WTC11 (cell line): ENCODE results near the gene CTNNA3. TPM values are rescaled to one million over a fixed set of nuclear protein-coding genes. Genes with fewer than 3 reads are reported as not detected.

Experiments used
- ATAC-seq: fragments of 200-7000 bp; cut with Tn5 transposase; 2 replicates; pipeline ENCODE4 v1.10.0; 2021; ENCODE audit warnings: mild to moderate bottlenecking, moderate library complexity
- CTCF ChIA-PET: fragments of 300-600 bp; sonication (Branson Sonifier 250); formaldehyde crosslinking; loops from one replicate; lab custom pipeline; 2021; ENCODE audit warnings: antibody characterized with exemption; lab: Charles Lee
- POLR2A ChIA-PET: fragments of 350-600 bp; sonication (Branson Sonifier 250); formaldehyde crosslinking; loops from one replicate; lab custom pipeline; 2021; ENCODE audit warnings: antibody characterized with exemption; lab: Charles Lee
- DNase-seq: peaks from one replicate; pipeline ENCODE4 v3.0.0; 2021; ENCODE audit warnings: low spot score
- H3K27ac Mint-ChIP-seq: 2 replicates; pipeline ENCODE4 v1.8.0; 2021; ENCODE audit warnings: mixed read lengths
- H3K27me3 Mint-ChIP-seq: 2 replicates; pipeline ENCODE4 v1.8.0; 2021; ENCODE audit warnings: low read depth, mild to moderate bottlenecking, moderate library complexity, mixed read lengths
- H3K36me3 Mint-ChIP-seq: 2 replicates; pipeline ENCODE4 v1.8.0; 2021; ENCODE audit warnings: mixed read lengths
- H3K4me1 Mint-ChIP-seq: 2 replicates; pipeline ENCODE4 v1.8.0; 2022; ENCODE audit warnings: mixed read lengths
- H3K4me3 Mint-ChIP-seq: 2 replicates; pipeline ENCODE4 v1.8.0; 2021; ENCODE audit warnings: mild to moderate bottlenecking, moderate library complexity, mixed read lengths
- H3K9me3 Mint-ChIP-seq: 2 replicates; pipeline ENCODE4 v1.8.0; 2021; ENCODE audit warnings: mixed read lengths
- ATF2 ChIP-seq: sonication (generic); formaldehyde crosslinking; IDR thresholded peaks from 2 replicates; pipeline ENCODE4 v1.8.1; 2022; ENCODE audit warnings: low read depth, missing genetic modification reagents, borderline replicate concordance
- E2F1 ChIP-seq: sonication (generic); formaldehyde crosslinking; IDR thresholded peaks from 2 replicates; pipeline ENCODE4 v1.8.0; 2022; ENCODE audit warnings: mild to moderate bottlenecking, missing genetic modification reagents
- E2F5 ChIP-seq: sonication (generic); formaldehyde crosslinking; IDR thresholded peaks from 2 replicates; pipeline ENCODE4 v1.8.1; 2022; ENCODE audit warnings: mild to moderate bottlenecking, moderate library complexity, missing genetic modification reagents
- FOXK1 ChIP-seq: sonication (generic); formaldehyde crosslinking; IDR thresholded peaks from 2 replicates; pipeline ENCODE4 v1.8.0; 2022; ENCODE audit warnings: mild to moderate bottlenecking, moderate library complexity, missing genetic modification reagents
- FOXP4 ChIP-seq: sonication (generic); formaldehyde crosslinking; IDR thresholded peaks from 2 replicates; pipeline ENCODE4 v1.8.0; 2022; ENCODE audit warnings: mild to moderate bottlenecking, missing genetic modification reagents
- IRF1 ChIP-seq: sonication (generic); formaldehyde crosslinking; IDR thresholded peaks from 2 replicates; pipeline ENCODE4 v1.8.0; 2023; ENCODE audit warnings: missing genetic modification reagents
- IRF2 ChIP-seq: sonication (generic); formaldehyde crosslinking; IDR thresholded peaks from 2 replicates; pipeline ENCODE4 v1.8.0; 2022; ENCODE audit warnings: low read depth, missing genetic modification reagents, borderline replicate concordance
- NR2C2 ChIP-seq: sonication (generic); formaldehyde crosslinking; IDR thresholded peaks from 2 replicates; pipeline ENCODE4 v1.8.0; 2022; ENCODE audit warnings: mild to moderate bottlenecking, missing genetic modification reagents
- TEAD1 ChIP-seq: sonication (generic); formaldehyde crosslinking; IDR thresholded peaks from 2 replicates; pipeline ENCODE4 v1.8.0; 2022; ENCODE audit warnings: mild to moderate bottlenecking, missing genetic modification reagents
- ZBTB43 ChIP-seq: sonication (generic); formaldehyde crosslinking; IDR thresholded peaks from 2 replicates; pipeline ENCODE4 v1.8.1; 2023; ENCODE audit warnings: mild to moderate bottlenecking, missing genetic modification reagents
- ZMAT4 ChIP-seq: fragments of 250-450 bp; sonication (Bioruptor Pico); IDR thresholded peaks from 2 replicates; pipeline ENCODE4 v1.9.0; 2021; ENCODE audit warnings: mild to moderate bottlenecking
- ZNF219 ChIP-seq: sonication (generic); formaldehyde crosslinking; IDR thresholded peaks from 2 replicates; pipeline ENCODE4 v1.8.0; 2023; ENCODE audit warnings: missing genetic modification reagents, mild to moderate bottlenecking, borderline replicate concordance
- ZNF232 ChIP-seq: sonication (generic); formaldehyde crosslinking; IDR thresholded peaks from 2 replicates; pipeline ENCODE4 v1.8.0; 2022; ENCODE audit warnings: mild to moderate bottlenecking, missing genetic modification reagents
- ZNF281 ChIP-seq: sonication (generic); formaldehyde crosslinking; IDR thresholded peaks from 2 replicates; pipeline ENCODE4 v1.8.0; 2023; ENCODE audit warnings: mild to moderate bottlenecking, missing genetic modification reagents
- ZNF416 ChIP-seq: fragments of 250-450 bp; sonication (Bioruptor Pico); IDR thresholded peaks from 2 replicates; pipeline ENCODE4 v1.9.0; 2021; ENCODE audit warnings: mild to moderate bottlenecking, inconsistent platforms
- ZSCAN18 ChIP-seq: fragments of 250-450 bp; sonication (Bioruptor Pico); IDR thresholded peaks from 2 replicates; pipeline ENCODE4 v2.1.2; 2022; ENCODE audit warnings: mild to moderate bottlenecking, moderate library complexity
- total RNA-seq: library from RNA; stranded (reverse); gene quantifications from 3 replicates; pipeline ENCODE4 v1.2.3, GENCODE V29; 2021

CTNNA3 gene
- total RNA-seq, 1 experiment from 2014 or later = 6.1 TPM

- CTCF ChIA-PET = no interaction called here
- DNase-seq (no peak), ATAC-seq (peak; percentile 65)
- H3K9me3 Mint-ChIP-seq = no peaks in the 10 kb centered on the region
- no peaks in the 10 kb centered on the region; the same call in 1 of the 2 replicates for H3K27me3 Mint-ChIP-seq
- no peak overlapping the region for H3K27ac Mint-ChIP-seq
- no peak overlapping the region for H3K4me3 Mint-ChIP-seq
- no peak for TF ChIP-seq FOXK1 (CRISPR knock-in tag)
- TF ChIP-seq IRF2 (CRISPR knock-in tag) = no peak
- TF ChIP-seq ZNF281 (CRISPR knock-in tag) = no peak
- TF ChIP-seq, all 79 proteins: peak for 0
- POLR2A ChIA-PET = no interaction called here
- Mint-ChIP-seq H3K36me3 (no peaks in the 10 kb centered on the region; the same call in 1 of the 2 replicates), H3K4me1 (peaks cover 25% of the 10 kb centered on the region)
These were observed 310.4 kb downstream of the CTNNA3 start for GRCh38 chr10:67385566-67385965.

- Mint-ChIP-seq H3K4me1 (peaks cover 25% of the 10 kb centered on the region), H3K36me3 (no peaks in the 10 kb centered on the region; the same call in 1 of the 2 replicates), H3K4me3 (no peak overlapping the region), H3K9me3 (no peaks in the 10 kb centered on the region), H3K27me3 (no peaks in the 10 kb centered on the region; the same call in 1 of the 2 replicates), H3K27ac (no peak overlapping the region)
- no peak for DNase-seq
- POLR2A ChIA-PET = no interaction called here
- TF ChIP-seq FOXP4 (CRISPR knock-in tag) (no peak), TEAD1 (CRISPR knock-in tag) (no peak), IRF1 (no peak), E2F5 (CRISPR knock-in tag) (no peak), ZNF416 (CRISPR knock-in tag) (no peak), ZMAT4 (CRISPR knock-in tag) (no peak)
- no peak for ATAC-seq
- CTCF ChIA-PET = no interaction called here
These were observed 310.9 kb downstream of the CTNNA3 start for GRCh38 chr10:67385089-67385488.

GRCh38 chr10:67331121-67331910 is 364.7 kb downstream of the CTNNA3 start:
- DNase-seq (no peak), ATAC-seq (no peak)
- Mint-ChIP-seq H3K27ac (no peak overlapping the region), H3K36me3 (no peaks in the 10 kb centered on the region), H3K9me3 (peaks cover 11% of the 10 kb centered on the region), H3K27me3 (no peaks in the 10 kb centered on the region), H3K4me3 (no peak overlapping the region), H3K4me1 (peaks cover 15% of the 10 kb centered on the region)
- ChIA-PET CTCF (no interaction called here), POLR2A (no interaction called here)
- TF ChIP-seq ATF2 (CRISPR knock-in tag) (no peak), NR2C2 (CRISPR knock-in tag) (no peak), ZSCAN18 (CRISPR knock-in tag) (no peak), ZNF219 (no peak), E2F5 (CRISPR knock-in tag) (no peak), ZBTB43 (CRISPR knock-in tag) (no peak), ZNF232 (no peak), E2F1 (CRISPR knock-in tag) (no peak)
